K562 treated with DMSO at 1 percent for 4 hours (cell line): ENCODE data around the gene PPT1. TPM values are rescaled to one million over a fixed set of nuclear protein-coding genes. Genes with fewer than 3 reads are reported as not detected.

Source experiments
- total RNA-seq: library from RNA; unstranded; fragments of 300-600 nt; gene quantifications from 2 replicates; pipeline ENCODE4 v1.2.3, GENCODE V29; 2022; ENCODE audit not compliant: insufficient read depth

PPT1 gene
- total RNA-seq, result 116 and 138 TPM in 2 replicates

DNA sequence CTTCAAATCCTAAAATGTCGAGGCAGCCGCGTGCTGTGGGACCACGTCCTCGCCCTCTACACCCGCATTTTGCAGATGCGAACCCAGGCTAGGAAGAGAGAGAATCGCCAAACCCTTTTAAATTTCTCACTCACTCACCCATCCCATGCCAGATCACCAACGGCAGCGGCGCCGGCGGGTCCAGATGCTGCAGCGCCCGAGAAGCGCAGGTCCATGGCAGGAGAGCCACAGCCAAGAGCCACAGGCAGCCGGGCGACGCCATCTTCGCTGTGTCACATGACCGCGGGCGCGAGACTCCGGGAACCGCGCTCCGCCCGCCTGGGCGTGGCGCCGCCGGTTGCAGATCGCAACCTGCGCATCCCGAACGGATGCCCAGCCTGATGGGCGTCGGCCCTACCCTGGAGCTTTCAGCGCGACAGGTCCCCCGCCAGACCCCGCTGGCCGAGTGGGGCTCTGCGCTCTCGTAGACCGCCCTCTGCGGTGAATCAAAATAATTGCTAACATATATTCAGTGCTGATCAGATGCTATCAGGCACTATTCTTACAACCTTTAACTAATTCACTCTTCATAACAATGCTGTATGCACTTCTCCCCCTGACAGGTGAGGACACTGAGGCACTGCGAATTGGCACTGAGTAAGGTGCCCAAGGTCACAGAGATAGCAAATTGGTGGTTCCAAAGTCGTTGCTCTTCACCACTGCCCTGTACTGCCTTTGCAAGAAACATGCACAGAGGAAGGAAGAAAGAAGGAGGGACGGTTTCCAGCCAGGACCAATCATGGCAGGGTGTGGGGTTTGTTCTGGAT is at the start of gene PPT1:
PPT1 (minus strand) TSS at position 276 of the 806 bp plus-strand sequence; CDS start at position 262, 14 bp downstream.

DNA sequence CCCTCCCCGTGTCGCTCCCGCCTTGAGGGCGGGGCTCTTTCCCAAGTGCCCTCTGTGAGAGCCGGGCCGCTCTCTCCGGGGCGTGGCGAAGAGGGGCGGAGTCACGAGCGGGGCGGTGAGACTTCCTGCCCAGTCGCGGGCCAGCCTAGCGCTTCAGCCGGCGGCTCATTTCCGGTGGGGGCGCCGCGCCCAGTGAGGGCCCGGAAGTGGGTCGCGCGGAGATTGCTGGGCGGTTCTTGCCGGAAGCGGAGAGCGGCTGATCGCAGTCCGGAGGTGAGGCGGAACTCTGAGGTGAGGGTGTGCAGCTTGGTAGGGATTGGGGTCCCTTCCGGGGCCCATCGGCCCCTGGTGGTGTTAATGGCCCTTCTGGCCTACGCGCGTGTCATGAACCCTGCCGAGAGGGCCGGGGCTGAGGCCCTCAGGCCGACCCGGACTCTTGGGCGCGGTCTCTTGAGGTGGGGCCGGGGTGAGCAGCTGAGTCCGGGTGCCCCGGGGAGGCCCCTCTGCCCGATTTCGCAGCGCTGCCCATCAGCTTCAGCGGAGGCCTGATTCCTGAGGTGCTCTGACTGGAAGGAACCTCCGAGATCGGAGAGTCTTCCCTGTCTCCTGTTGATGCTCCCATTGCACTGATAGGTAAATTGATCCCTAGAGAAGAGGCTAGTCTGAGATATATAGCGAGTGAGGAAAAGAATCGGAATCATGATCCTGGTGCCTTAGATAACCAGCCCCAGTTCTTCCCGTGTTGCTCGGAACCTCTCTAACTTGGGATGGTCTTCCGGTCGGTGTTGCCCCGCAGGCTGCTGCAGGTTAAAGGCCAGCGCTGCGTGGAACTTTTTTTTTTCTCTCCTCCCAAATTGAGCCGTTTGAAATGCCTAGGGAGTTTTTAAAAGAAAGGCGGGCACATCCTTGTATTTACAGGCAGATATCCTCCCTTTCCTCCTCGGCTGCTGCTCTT is 56.3 kb downstream of the PPT1 start, which contains the start of gene CAP1:
CAP1 (plus strand) TSS at position 219 of the 955 bp plus-strand sequence. CDS start 18,618 bp downstream, outside the sequence.

Other genes with a start within 250 kb of the PPT1 start
- 31.5 and 35.9 TPM in 2 replicates for gene TRIT1, start 213.7 kb downstream of the PPT1 start, total RNA-seq
- gene MYCL, start 195.3 kb downstream of the PPT1 start, total RNA-seq, result 9.2 and 13.3 TPM in 2 replicates
- not detected in 2 replicates for gene MFSD2A, start 142.1 kb downstream of the PPT1 start, total RNA-seq
- 336 and 366 TPM in 2 replicates for gene CAP1, start 56.5 kb downstream of the PPT1 start, total RNA-seq
- 8.7 and 12.2 TPM in 2 replicates for gene RLF, start 64.1 kb upstream of the PPT1 start, total RNA-seq
- not detected in 2 replicates for gene TMCO2, start 150.7 kb upstream of the PPT1 start, total RNA-seq
- gene ZMPSTE24, start 161.0 kb upstream of the PPT1 start, total RNA-seq, result 12.5 and 19.9 TPM in 2 replicates
- 2.5 and 6.7 TPM in 2 replicates for gene COL9A2, start 220.0 kb upstream of the PPT1 start, total RNA-seq